ENCODE measurements around the gene OR56A1. TPM values are rescaled to one million over a fixed set of nuclear protein-coding genes. Genes with fewer than 3 reads are reported as not detected.
"Not testable (repeated sequence)": the region's sequence is repeated elsewhere in the genome, so short reads cannot be mapped to it uniquely, and the experiment has no call there.

OR56A1 gene
- not detected for total RNA-seq

GRCh38 chr11:6030708-6031405, at the start of gene OR56A1:
Gene OR56A1, minus strand, starts transcription at chr11:6030758. Its CDS starts 3,066 bp downstream, at chr11:6027692.
- CTCF ChIA-PET, result no interaction called here
- no peak within 1 kb of the TSS for H3K27ac Mint-ChIP-seq
- H3K36me3 Mint-ChIP-seq (ENCODE audit: low read depth), result no peaks in the 10 kb centered on the region
- intact Hi-C loops (cut with DNase I, micrococcal nuclease), result no loop called here
- DNase-seq (no peak), ATAC-seq (no peak)
- no peak within 1 kb of the TSS for H3K4me3 Mint-ChIP-seq
- no peaks in the 10 kb centered on the region for H3K9me3 Mint-ChIP-seq (ENCODE audit: low read depth)
- H3K27me3 Mint-ChIP-seq, result peaks cover 13% of the 10 kb centered on the region
- POLR2A ChIA-PET, result no interaction called here
- no peaks in the 10 kb centered on the region for H3K4me1 Mint-ChIP-seq

- CTCF ChIA-PET, result interaction anchor here (0.6 to 1.0 kb wide), 3 partner anchors 21 to 298 kb away, joined by 3 read pairs; no protein-coding TSS in a partner anchor
- no peak overlapping the region for H3K27ac Mint-ChIP-seq
- POLR2A ChIA-PET, result no interaction called here
- H3K4me1 Mint-ChIP-seq, result no peaks in the 10 kb centered on the region
- intact Hi-C loops (cut with DNase I, micrococcal nuclease), result no loop called here
- ATAC-seq (no peak), DNase-seq (no peak)
- no peak overlapping the region for H3K4me3 Mint-ChIP-seq
- peaks cover 16% of the 10 kb centered on the region for H3K9me3 Mint-ChIP-seq (ENCODE audit: low read depth)
- no peaks in the 10 kb centered on the region for H3K36me3 Mint-ChIP-seq (ENCODE audit: low read depth)
- H3K27me3 Mint-ChIP-seq, result no peaks in the 10 kb centered on the region
Observed at GRCh38 chr11:6079463-6079862, 48.9 kb upstream of the OR56A1 start.

DNA sequence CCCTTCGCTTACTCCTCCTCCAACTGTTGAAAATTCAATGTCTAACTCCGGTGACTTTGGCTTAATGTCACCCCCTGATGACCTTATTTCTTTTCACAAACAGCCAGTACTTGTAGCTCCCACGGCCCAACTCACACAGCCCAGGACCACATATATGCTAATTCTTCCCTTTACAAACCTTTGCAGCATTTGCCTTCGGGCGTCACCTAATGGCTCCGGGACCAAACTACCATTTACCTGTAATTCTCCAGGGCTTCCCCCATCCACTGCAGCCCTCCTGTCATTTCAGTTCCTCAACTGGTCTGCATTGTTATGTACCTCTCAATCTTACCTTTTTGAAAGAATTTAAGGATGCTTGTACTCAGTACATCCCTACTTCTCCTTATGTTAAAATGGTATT, 47.2 kb upstream of the OR56A1 start:
- ATAC-seq (no peak), DNase-seq (no peak)
- Mint-ChIP-seq H3K36me3 (ENCODE audit: low read depth) (no peaks in the 10 kb centered on the region), H3K27me3 (peaks cover 2% of the 10 kb centered on the region), H3K4me1 (no peaks in the 10 kb centered on the region), H3K9me3 (ENCODE audit: low read depth) (peaks cover 13% of the 10 kb centered on the region), H3K4me3 (no peak overlapping the region), H3K27ac (no peak overlapping the region)
- ChIA-PET POLR2A (no interaction called here), CTCF (no interaction called here)
- intact Hi-C loops (cut with DNase I, micrococcal nuclease), result no loop called here

GRCh38 chr11:6076443-6076842, 45.9 kb upstream of the OR56A1 start:
- POLR2A ChIA-PET; H3K36me3 Mint-ChIP-seq (ENCODE audit: low read depth); CTCF ChIA-PET; H3K4me3 Mint-ChIP-seq; H3K9me3 Mint-ChIP-seq (ENCODE audit: low read depth); DNase-seq; H3K27ac Mint-ChIP-seq; ATAC-seq; H3K27me3 Mint-ChIP-seq; H3K4me1 Mint-ChIP-seq; intact Hi-C loops (cut with DNase I, micrococcal nuclease): not testable (repeated sequence)

GRCh38 chr11:6067502-6067901, 36.9 kb upstream of the OR56A1 start:
- H3K36me3 Mint-ChIP-seq (ENCODE audit: low read depth), result no peaks in the 10 kb centered on the region
- no peak overlapping the region for H3K27ac Mint-ChIP-seq
- ATAC-seq (no peak), DNase-seq (no peak)
- no peak overlapping the region for H3K4me3 Mint-ChIP-seq
- no peaks in the 10 kb centered on the region for H3K9me3 Mint-ChIP-seq (ENCODE audit: low read depth)
- CTCF ChIA-PET, result no interaction called here
- POLR2A ChIA-PET, result no interaction called here
- intact Hi-C loops (cut with DNase I, micrococcal nuclease), result no loop called here
- no peaks in the 10 kb centered on the region for H3K4me1 Mint-ChIP-seq
- peaks cover 3% of the 10 kb centered on the region for H3K27me3 Mint-ChIP-seq

- POLR2A ChIA-PET, result no interaction called here
- H3K4me3 Mint-ChIP-seq, result no peak overlapping the region
- H3K27ac Mint-ChIP-seq, result no peak overlapping the region
- no peak for ATAC-seq
- intact Hi-C loops (cut with DNase I, micrococcal nuclease), result no loop called here
- no peaks in the 10 kb centered on the region for H3K36me3 Mint-ChIP-seq (ENCODE audit: low read depth)
- DNase-seq, result no peak
- CTCF ChIA-PET, result interaction anchor here (0.6 kb wide), 1 partner anchor 252 kb away, joined by 3 read pairs; no protein-coding TSS in a partner anchor
- peaks cover 6% of the 10 kb centered on the region for H3K27me3 Mint-ChIP-seq
- H3K4me1 Mint-ChIP-seq, result no peaks in the 10 kb centered on the region
- no peaks in the 10 kb centered on the region for H3K9me3 Mint-ChIP-seq (ENCODE audit: low read depth)
Observed at GRCh38 chr11:6062691-6063358, 32.3 kb upstream of the OR56A1 start.

DNA sequence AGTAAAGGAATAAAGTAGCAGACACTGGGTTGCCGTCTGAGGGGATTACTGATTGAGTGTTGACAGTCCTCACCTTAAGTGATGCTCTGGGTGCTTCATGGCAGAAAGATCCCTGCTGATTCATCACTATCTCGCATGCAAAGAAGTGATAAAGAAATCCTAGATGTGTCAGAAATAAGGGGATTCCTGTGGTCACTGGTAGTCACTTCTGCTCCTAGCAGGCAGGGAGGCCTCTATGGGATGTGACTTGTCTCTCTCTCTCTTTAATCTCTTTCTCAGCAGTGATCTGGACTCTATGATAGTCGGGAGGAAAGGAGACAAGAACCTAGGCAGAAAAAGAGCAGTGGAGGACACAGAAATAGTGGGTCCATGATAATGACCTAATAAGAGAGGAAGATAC, 30.9 kb upstream of the OR56A1 start:
- DNase-seq (no peak), ATAC-seq (no peak)
- Mint-ChIP-seq H3K9me3 (ENCODE audit: low read depth) (no peaks in the 10 kb centered on the region), H3K4me3 (no peak overlapping the region), H3K4me1 (no peaks in the 10 kb centered on the region), H3K27me3 (peaks cover 9% of the 10 kb centered on the region), H3K27ac (no peak overlapping the region), H3K36me3 (ENCODE audit: low read depth) (no peaks in the 10 kb centered on the region)
- CTCF ChIA-PET, result no interaction called here
- intact Hi-C loops (cut with DNase I, micrococcal nuclease), result no loop called here
- POLR2A ChIA-PET, result no interaction called here

DNA sequence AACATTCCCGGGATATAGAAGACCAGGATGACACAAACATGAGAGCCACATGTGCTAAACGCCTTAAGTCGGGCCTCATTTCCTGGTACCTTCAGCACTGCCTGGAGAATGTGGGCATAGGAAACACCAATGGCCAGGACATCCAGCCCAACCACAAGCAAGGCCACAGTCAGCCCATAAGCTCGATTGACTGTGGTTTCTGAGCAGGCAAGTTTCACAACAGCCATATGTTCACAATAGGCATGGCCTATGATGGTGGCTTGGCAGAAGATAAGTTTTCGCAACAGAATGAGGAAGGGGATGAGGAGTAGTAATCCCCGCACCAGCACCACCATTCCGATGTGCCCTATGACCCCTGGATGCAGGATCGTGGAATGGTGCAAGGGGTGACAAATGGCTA, 26.9 kb upstream of the OR56A1 start:
- Mint-ChIP-seq H3K4me1 (no peaks in the 10 kb centered on the region), H3K9me3 (ENCODE audit: low read depth) (no peaks in the 10 kb centered on the region), H3K36me3 (ENCODE audit: low read depth) (no peaks in the 10 kb centered on the region), H3K27me3 (peaks cover 21% of the 10 kb centered on the region), H3K27ac (no peak overlapping the region), H3K4me3 (no peak overlapping the region)
- intact Hi-C loops (cut with DNase I, micrococcal nuclease), result no loop called here
- DNase-seq, result no peak
- ChIA-PET CTCF (no interaction called here), POLR2A (no interaction called here)
- ATAC-seq, result no peak

GRCh38 chr11:6055569-6055968, 25.0 kb upstream of the OR56A1 start:
- ChIA-PET POLR2A (no interaction called here), CTCF (no interaction called here)
- ATAC-seq, result no peak
- peaks cover 22% of the 10 kb centered on the region for H3K27me3 Mint-ChIP-seq
- H3K36me3 Mint-ChIP-seq (ENCODE audit: low read depth), result no peaks in the 10 kb centered on the region
- H3K4me1 Mint-ChIP-seq, result no peaks in the 10 kb centered on the region
- DNase-seq, result no peak
- no peaks in the 10 kb centered on the region for H3K9me3 Mint-ChIP-seq (ENCODE audit: low read depth)
- intact Hi-C loops (cut with DNase I, micrococcal nuclease), result no loop called here
- no peak overlapping the region for H3K4me3 Mint-ChIP-seq
- no peak overlapping the region for H3K27ac Mint-ChIP-seq

- intact Hi-C loops (cut with DNase I, micrococcal nuclease), result no loop called here
- no peak overlapping the region for H3K27ac Mint-ChIP-seq
- DNase-seq, result no peak
- POLR2A ChIA-PET, result no interaction called here
- H3K4me1 Mint-ChIP-seq, result no peaks in the 10 kb centered on the region
- ATAC-seq, result no peak
- no peak overlapping the region for H3K4me3 Mint-ChIP-seq
- peaks cover 28% of the 10 kb centered on the region for H3K27me3 Mint-ChIP-seq
- CTCF ChIA-PET, result interaction anchor here (0.6 kb wide), 1 partner anchor 96 kb away, joined by 3 read pairs; no protein-coding TSS in a partner anchor
- H3K36me3 Mint-ChIP-seq (ENCODE audit: low read depth), result no peaks in the 10 kb centered on the region
- no peaks in the 10 kb centered on the region for H3K9me3 Mint-ChIP-seq (ENCODE audit: low read depth)
Observed at GRCh38 chr11:6052374-6052773, 21.8 kb upstream of the OR56A1 start.

- H3K9me3 Mint-ChIP-seq (ENCODE audit: low read depth), result no peaks in the 10 kb centered on the region
- no peaks in the 10 kb centered on the region for H3K4me1 Mint-ChIP-seq
- DNase-seq (no peak), ATAC-seq (no peak)
- POLR2A ChIA-PET, result no interaction called here
- H3K27me3 Mint-ChIP-seq, result peaks cover 12% of the 10 kb centered on the region
- no peak overlapping the region for H3K27ac Mint-ChIP-seq
- no peaks in the 10 kb centered on the region for H3K36me3 Mint-ChIP-seq (ENCODE audit: low read depth)
- CTCF ChIA-PET, result interaction anchor here (0.6 kb wide), 1 partner anchor 323 kb away, joined by 3 read pairs; no protein-coding TSS in a partner anchor
- H3K4me3 Mint-ChIP-seq, result no peak overlapping the region
- intact Hi-C loops (cut with DNase I, micrococcal nuclease), result no loop called here
Observed at GRCh38 chr11:6040874-6041273, 10.3 kb upstream of the OR56A1 start.

DNA sequence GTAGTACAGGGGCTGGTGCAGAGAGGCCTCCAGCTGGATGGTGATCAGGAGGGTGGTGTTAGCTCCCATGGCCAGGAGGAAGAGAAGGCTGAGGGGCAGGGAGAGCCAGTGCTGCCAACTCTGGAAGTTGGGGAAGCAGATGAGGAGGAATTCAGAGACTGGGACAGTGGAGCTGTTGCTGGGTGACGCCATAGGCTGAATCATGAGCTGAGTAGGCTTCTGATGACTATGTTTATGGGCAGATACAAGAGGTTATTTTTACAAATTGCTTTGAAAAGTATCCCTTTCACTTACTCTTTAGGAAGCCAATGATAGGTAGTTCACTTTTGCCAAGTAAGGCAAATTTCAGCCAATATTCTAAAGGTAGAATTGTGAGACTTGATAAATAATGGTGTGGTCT, 3.1 kb downstream of the OR56A1 start:
- no peaks in the 10 kb centered on the region for H3K36me3 Mint-ChIP-seq (ENCODE audit: low read depth)
- H3K27ac Mint-ChIP-seq, result no peak overlapping the region
- no peaks in the 10 kb centered on the region for H3K9me3 Mint-ChIP-seq (ENCODE audit: low read depth)
- intact Hi-C loops (cut with DNase I, micrococcal nuclease), result no loop called here
- no peaks in the 10 kb centered on the region for H3K4me1 Mint-ChIP-seq
- H3K27me3 Mint-ChIP-seq, result peaks cover 13% of the 10 kb centered on the region
- ChIA-PET POLR2A (no interaction called here), CTCF (interaction anchor here (0.7 to 1.0 kb wide), 2 partner anchors 52 to 64 kb away, joined by 3 read pairs; no protein-coding TSS in a partner anchor)
- ATAC-seq, result no peak
- H3K4me3 Mint-ChIP-seq, result no peak overlapping the region
- DNase-seq, result no peak

Data from activated CD4-positive, alpha-beta T cell treated with anti-CD3 and anti-CD28 coated beads for 36 hours (primary cell).